Stimulated activated CD8-positive, alpha-beta memory T cell treated with anti-CD3 and anti-CD28 coated beads, Interleukin-7, amount 100 ng/mL, for 48 hours (primary cell): ENCODE data around the gene MPC1L.
A peak's percentile ranks its signal among the peaks of the same experiment; 100 is the strongest.

ENCODE experiments used
- DNase-seq, 2 donors: peaks; one replicate each; pipeline ENCODE4 v3.0.0-alpha.2; 2020; ENCODE audit warnings: low read depth in 1 of 2; ENCODE audit errors: extremely low read depth in 1 of 2

The MPC1L gene

DNA sequence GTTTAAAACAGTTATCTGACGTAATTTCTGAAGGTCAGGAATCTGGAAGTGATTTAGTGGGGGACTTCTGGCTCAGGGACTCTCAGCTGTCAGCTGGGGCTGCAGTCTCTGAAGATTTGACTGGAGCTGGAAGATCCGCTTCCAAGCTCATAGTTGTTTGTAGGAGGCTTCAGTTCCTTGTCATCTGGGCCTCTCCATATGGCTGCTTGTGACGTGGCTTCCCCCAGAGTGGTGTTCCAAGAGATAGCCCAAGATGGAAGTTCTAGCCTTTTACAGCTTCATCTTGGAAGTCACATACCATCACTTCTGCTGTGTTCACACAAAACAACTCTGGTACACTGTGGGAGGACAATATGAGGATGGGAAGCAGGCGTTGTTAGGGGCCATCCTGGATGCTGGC lies 2.1 kb downstream of the MPC1L start:
- DNase-seq, result no peak

DNA sequence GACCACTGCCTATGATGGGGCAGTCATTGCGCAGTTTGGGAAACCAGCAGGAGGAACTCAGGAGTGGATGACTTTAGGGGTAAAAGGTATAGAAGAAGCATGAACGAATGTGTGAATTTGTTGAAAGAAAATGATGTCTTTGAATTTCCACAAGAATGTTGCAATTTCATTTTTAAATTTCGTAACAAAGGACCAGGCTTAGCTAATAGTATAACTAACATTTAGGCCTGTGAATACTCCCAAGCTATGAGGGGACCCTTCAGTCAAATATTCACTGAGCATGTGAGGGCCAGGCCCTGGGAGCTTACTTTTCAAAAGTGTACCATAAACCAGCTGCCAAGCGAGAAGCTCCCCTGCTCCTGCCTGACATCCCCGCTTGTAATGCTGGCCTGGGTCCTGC lies 5.3 kb downstream of the MPC1L start:
- no peak for DNase-seq

DNA sequence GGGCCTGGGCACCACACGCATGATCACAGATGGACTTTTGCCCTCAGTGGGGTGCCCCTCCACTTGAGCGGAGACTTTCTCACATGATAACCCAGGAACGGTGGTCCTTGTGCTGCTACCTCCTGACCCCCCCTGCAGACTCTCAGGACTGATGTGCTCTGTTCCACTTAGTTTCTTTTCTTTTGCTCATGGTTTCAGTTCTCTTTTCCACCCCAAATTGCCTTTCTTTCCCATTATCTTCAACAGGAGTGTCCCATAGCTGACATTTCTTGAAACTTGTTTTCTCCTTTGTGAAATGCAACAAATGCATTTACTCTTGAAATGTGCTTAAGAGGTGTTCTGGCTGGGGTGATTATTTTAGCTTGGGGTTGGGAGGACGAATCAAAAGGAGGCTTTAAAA lies 9.0 kb downstream of the MPC1L start:
- DNase-seq, result no peak

DNA sequence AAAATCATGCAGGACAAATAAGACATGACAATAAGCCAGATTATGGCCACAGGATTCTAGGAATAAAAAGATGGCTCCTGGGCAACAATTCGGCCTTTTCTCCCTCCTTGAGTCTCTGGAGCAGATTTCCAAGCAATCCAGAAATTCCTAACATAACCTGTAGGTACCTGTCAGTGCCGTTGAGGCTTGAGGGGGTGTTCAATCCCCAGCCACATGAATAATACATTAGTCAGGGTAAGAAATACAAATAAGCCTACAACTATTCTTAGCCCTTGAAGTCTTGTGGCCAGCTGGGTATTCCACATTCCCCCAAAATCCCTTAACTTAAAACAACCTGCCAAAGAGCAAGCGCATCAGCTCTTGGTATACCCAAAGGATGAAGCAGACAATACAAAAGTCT lies 14.5 kb downstream of the MPC1L start:
- DNase-seq, result no peak

DNA sequence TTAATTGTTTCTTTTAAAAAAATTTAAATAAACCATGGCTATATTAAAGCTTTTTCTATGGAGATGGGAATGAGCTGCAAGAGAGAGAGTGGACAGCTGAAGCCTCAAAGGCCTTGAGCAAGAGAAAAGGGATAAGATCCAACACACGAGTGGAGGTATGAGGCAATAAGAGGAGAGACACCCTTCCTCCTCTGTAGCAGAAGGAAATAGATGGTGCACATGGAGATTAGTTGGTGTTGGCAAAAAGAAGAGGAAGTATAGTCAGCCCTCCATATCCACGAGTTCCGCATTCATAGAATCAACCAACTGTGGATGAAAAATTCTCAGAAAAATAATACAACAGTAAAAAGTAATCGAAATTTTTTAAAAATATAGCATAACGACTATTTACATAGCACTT lies 20.9 kb downstream of the MPC1L start:
- no peak for DNase-seq

DNA sequence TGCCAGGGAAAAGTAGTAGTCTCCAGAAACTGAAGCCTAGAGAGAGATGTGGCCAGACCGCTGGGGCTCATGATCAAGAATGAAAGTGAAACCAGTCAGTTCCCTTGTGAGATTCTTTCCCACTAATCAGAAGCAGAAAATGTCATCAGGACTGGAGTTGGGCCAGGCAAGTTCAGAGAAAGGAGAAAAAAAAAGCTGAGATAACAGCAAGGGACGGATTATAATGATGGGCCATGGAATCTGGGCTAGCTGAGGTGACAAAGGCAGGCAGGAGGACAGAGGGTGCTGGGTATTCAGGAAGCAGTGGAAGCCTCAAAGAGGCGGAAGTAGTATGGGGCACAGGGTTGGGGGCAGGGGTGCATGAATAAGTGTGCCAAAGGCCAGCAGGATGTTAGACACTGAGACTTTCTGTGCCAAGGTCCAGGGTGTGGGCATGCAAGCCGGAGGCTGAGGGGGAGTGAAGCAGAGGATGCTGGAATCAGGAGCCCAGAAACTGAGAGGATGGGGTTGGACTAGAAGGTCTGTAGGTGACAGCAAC lies 21.7 kb downstream of the MPC1L start:
- no peak for DNase-seq

DNA sequence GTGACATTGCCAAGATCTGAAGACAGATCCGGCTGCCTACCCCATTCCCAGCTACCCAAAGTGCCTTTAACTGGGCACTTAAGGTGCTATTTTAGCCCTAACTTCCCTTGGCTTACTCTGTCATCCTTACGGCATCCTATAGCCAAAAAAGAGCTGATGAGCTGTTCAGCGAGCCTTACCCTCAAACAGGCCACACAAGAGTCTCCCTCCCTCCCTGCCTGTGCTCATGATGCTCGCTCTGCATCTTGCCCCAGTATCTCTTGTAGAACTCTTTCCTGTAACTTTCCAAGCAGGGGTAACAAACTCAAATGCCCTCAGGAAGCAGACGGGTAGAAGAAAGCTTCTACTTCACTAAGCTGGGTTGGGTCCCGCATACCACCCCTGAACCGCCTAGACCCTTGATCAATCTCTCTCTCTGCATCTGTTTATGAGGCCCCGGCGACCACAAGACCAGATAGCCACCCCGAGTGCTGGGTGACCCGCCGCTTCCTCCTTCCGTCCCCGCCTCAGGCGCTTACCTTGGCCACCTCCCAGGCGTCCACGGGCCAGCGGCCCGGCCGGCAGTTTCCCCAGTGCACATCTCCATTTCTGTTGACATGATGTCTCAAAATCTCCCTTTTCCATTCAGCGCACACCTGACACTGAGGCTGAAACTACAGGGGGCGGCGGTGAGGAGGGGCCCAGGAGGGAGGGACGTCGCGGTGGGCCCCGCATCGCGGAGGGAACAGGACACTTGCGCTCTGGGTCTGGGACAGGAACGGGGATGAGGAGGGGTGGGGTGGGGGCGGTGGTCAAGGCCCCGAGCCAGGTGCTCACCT lies 23.5 kb downstream of the MPC1L start:
- DNase-seq, result peak in 1 of 2 donors; percentile 20

DNA sequence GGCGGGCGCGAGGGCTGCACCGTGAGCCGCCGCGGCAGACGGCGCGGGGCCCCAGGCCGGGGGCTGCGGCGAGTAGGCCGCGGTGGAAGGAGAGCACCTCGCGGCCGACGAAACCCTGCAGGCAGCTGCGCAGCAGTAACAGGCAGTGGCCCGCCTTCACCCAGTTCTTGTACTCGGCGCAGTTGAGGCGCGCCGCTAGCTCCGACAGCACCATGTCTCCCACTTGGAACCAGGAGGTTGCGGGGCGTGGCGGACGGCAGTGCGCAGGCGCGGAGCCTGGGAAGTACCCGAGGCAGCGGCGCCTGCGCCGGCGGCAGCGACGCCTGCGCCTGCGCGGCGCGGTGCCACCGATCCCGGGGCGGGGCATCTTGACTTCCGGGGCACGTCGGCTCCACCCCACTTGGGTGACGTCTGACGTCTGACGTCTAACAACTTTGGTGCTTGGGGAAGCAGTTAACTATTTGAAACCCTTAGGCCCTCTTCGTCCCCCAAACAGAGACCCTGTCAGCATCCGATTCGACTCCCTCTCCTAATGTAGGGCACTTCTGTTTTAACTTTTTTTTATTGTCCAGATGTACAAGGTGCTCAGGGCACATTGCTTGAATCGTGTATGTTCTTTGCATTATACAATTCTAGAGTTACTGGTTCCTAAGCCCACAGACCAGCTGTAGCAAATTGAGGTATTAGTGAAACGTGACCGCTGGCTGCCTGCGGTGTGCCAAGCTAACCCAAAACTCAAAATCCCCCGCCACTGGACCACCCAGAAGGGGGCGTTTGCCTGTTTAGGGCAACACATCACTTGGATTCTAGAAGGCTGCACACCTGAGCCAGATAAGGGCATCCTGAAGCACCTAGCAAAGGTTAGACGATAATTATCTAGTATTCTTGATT lies 24.3 kb downstream of the MPC1L start, which contains the start of gene CXorf38:
CXorf38 (minus strand) TSS at position 255 of the 891 bp plus-strand sequence; CDS start at position 214, 41 bp downstream.
- DNase-seq, result peak; percentile 82 to 95

DNA sequence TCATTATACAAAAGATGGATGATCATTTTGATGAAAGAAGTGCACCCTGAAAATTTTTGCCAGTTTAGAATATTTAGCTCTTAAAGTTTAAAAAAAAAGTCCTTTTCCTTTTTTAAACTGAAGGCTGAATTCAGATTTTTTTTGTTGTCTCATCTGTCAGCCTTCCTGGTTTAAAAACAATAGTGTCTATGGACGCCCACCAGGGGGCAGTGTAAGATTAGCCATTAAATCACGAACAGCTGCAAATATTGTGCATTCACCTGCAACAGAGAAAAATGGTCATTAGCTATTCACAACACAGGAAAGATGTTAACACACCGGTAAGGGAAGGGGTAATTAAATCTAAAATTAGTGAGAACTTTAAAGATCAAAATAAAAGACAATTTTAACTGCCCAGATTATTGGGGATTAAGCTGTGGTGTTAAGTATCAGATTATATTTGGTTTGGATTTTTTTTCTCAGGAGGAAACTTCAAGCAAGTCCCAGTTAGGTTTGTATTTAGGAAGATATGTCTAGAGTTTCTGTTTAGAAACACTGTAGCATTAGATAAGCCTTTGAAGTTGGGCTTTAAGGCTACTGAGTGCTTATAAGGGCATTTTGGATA lies 28.5 kb downstream of the MPC1L start:
- DNase-seq, result peak in 1 of 2 donors; percentile 33

DNA sequence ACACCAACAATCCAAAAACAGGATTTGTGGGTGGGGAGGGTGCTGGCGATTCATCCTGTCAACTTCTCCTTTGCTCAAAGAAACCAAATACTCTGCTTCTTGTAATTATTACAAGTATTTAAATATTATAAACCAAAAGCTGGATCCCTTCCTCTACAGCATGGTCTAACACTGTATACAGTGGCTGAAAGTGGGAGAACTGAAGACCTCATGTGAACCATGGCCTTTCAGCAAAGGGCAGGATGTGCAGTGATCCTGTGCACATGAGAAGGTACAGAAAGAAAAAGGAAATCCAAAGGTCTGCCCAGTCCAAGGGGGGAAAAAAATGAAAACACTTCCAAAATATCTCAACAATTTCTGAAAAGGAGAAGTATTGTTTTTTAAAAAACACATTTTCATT lies 29.4 kb downstream of the MPC1L start:
- no peak for DNase-seq

DNA sequence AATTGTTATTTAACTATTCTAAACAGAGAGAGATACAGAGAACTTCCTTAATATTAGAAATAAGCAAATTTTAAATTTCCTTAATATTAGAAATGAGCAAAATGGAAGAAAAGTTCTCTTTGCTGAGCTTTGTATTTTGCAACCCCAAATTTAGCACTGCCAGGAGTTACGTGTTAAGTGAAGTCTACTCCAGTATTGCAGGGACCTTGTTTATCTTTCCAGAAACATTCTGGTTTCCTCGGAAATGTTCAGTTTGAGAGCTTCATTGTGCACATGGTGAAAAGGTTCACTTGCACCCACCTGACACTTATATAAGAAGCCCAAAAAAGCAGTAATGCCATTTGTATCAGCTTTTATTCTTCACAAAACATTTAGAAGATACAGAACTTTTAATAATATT lies 30.3 kb downstream of the MPC1L start:
- DNase-seq, result no peak

DNA sequence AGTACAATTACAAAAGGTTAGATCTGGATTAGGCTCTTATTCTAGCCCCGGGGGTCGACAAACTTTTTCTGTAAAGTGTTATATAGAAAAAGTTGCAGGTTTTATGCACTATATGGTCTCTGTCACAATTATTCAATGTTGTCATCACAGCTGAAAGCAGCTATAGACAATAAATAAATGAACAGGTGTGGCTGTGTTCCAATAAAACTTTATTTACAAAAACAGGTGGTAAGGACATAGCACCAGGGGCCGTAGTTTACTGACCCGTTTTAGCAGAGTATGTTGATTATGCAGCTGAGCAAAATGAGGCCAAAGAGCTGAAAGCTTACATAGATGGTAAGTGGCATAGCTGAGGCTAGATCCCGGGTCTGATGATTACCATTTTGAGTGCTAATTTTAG lies 37.2 kb downstream of the MPC1L start:
- DNase-seq, result no peak

DNA sequence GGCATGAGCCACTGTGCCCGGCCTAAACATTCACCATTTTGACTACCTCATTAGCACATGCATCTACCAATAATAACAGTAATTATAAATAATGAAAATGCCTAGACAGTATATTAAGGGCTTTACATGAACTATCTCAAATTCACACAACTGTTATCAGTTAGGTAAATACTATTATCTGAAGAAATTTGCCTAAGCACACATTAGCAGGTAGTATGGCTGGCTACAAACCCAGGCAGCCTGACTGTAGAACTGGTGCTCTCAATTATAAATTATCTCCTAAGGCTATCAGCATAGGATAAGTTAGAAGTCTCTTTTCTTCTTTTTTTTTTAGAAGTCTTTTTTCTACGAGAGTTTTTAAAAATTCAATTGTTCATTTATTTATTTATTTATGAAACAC lies 38.3 kb downstream of the MPC1L start:
- DNase-seq, result no peak

DNA sequence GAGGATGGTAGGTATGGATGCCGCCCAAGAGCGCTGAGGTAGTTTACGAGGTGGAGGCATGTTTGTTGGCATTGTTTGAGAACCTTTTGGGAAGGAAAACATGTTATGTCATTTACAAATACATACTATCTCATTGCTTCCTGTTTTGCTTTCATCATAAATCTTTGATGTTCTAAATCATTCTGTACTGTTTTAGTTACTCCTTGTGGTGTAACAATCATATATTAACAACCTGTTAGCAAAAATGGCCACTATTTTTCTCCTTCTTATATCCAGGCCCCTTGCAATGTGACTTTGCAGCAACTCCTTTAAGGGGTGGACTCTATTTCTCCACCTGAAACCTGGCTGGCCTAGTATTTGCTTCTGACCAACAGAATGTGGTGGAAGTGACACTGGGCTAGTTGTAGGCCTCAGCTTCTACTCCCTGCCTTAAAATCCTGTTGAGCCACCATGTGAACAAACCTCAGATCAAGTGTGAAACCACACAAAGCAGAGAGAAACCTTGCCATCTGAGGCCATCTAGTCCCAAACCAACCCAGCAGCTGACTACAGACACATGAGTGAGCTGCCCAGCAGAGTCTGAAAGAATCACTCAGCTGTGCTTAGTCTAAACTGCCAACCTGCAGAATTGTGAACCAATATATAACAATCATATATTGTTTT lies 40.0 kb downstream of the MPC1L start:
- no peak for DNase-seq

DNA sequence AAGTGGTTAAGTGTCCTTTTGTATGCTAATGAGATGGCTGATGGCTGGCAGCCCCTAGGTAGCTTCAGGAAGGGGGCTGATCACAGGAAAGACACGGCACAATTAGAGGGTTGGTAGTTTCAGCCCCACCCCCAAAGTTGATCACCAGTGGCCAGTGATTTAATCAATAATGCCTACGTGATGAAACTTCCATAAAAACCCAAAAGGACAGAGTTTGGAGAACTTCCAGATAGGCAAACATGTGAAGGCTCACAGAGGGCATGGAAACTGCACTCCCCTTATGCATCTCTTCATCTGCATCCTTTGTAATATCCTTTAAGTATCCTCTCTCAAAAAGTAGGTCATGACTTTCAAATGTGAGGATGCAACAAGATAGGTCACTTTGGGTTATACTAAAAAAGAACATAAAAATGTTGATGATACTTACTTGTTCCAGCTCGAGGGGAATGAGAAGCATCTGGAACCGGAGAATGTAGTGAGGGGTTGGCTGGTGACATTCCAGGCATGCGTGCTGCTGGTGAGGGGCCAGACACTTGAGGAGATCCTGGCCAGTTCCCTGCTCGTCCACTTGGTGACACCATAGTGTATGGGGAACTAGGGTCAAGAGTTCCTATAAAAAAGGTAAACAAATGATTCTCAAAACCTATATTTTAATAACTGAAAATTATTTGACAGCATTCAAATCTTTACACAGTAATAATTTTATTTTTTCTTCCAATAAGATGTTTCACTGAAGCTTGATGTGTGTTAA lies 40.8 kb downstream of the MPC1L start:
- DNase-seq, result no peak

DNA sequence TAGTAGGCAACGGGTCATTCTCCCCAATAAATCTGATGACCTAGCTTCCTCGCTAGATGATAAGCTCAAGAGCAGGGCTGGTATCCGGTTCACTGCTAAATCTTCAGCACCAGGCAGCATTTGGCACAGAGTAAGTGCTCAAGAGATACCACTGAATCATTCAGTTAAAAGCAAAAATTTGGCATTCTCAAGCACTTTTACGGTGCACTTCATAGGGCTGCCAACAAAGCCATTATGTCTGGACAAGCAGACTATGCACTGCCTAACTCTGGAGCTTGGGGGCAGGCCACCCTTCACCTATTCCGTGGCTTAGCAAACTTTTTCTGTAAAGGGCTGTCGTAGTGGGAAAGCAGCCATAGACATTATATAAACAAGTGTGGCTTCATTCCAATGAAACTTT lies 47.9 kb downstream of the MPC1L start:
- no peak for DNase-seq
